ENCODE measurements around the gene NDFIP2.

DNA sequence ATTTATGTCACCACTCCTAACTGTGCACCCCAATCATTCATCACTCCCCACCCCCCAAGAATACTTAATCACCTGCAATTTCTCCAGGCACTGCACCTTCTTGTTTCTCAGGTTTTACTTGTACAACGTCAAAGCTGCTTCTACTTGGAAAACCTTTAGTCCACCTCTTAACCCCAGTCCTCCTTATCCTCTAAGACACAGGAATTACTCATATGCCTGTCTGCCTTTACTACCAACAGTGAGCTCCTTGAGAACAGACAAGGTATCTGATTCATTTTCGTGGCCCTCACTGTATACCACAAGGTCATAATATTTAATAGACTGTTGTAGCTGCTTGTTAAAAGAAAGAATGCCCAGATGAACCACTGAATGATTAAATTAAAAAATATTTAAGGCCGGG, 21.0 kb upstream of the NDFIP2 start:
- TF ChIP-seq, protein P1, sequence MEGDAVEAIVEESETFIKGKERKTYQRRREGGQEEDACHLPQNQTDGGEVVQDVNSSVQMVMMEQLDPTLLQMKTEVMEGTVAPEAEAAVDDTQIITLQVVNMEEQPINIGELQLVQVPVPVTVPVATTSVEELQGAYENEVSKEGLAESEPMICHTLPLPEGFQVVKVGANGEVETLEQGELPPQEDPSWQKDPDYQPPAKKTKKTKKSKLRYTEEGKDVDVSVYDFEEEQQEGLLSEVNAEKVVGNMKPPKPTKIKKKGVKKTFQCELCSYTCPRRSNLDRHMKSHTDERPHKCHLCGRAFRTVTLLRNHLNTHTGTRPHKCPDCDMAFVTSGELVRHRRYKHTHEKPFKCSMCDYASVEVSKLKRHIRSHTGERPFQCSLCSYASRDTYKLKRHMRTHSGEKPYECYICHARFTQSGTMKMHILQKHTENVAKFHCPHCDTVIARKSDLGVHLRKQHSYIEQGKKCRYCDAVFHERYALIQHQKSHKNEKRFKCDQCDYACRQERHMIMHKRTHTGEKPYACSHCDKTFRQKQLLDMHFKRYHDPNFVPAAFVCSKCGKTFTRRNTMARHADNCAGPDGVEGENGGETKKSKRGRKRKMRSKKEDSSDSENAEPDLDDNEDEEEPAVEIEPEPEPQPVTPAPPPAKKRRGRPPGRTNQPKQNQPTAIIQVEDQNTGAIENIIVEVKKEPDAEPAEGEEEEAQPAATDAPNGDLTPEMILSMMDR (conservative IDR thresholded peaks at IDR 0.05; ENCODE audit: low read length), result no peak
- TF ChIP-seq EZH2phosphoT487 (IDR thresholded peaks at IDR 0.05; ENCODE audit: borderline replicate concordance, low read depth, low read length), result no peak

Data from OCI-LY7 (cell line).